Muscle layer of colon (tissue), 2 donors: ENCODE data around the gene NDEL1.

Source experiments
- H3K27ac ChIP-seq: one replicate; pipeline ENCODE4 v1.7.0; 2013; ENCODE audit warnings: low read depth, mild to moderate bottlenecking, low read length, moderate library complexity
- H3K27me3 ChIP-seq, 2 donors: one replicate each; pipeline ENCODE4 v1.7.0; 2013; ENCODE audit warnings: low read length in 2 of 2, mild to moderate bottlenecking in 2 of 2; ENCODE audit not compliant: insufficient read depth in 2 of 2, control insufficient read depth in 1 of 2
- H3K36me3 ChIP-seq: one replicate; pipeline ENCODE4 v1.7.0; 2013; ENCODE audit warnings: mild to moderate bottlenecking, low read length; ENCODE audit not compliant: insufficient read depth
- H3K4me1 ChIP-seq: one replicate; pipeline ENCODE4 v1.7.0; 2013; ENCODE audit warnings: mild to moderate bottlenecking, low read length; ENCODE audit not compliant: insufficient read depth
- H3K4me3 ChIP-seq, 2 donors: one replicate each; pipeline ENCODE4 v1.7.0; 2013; ENCODE audit warnings: low read length in 2 of 2, low read depth in 1 of 2, mild to moderate bottlenecking in 1 of 2, moderate library complexity in 1 of 2
- H3K9ac ChIP-seq: one replicate; pipeline ENCODE4 v1.7.0; 2013; ENCODE audit warnings: low read length
- H3K9me3 ChIP-seq: one replicate; pipeline ENCODE4 v1.7.0; 2013; ENCODE audit warnings: mild to moderate bottlenecking, low read length
- donor health status: abdominal sarcoma.
- donor health status: Adenocarcinoma of cecum.

NDEL1 gene

GRCh38 chr17:8459831-8460230 is 24.1 kb downstream of the NDEL1 start:
- H3K9ac ChIP-seq, result no peak overlapping the region
- H3K36me3 ChIP-seq, result peaks cover 77% of the 10 kb centered on the region
- H3K27ac ChIP-seq, result no peak overlapping the region

GRCh38 chr17:8462564-8462963 is 26.9 kb downstream of the NDEL1 start:
- Histone ChIP-seq H3K36me3 (peaks cover 70% of the 10 kb centered on the region), H3K27me3 (no peaks in the 10 kb centered on the region), H3K4me3 (no peak overlapping the region), H3K27ac (no peak overlapping the region), H3K9me3 (no peaks in the 10 kb centered on the region), H3K4me1 (peaks cover 14% of the 10 kb centered on the region), H3K9ac (no peak overlapping the region)

More at GRCh38 chr17:8459831-8460230, 24.1 kb downstream of the NDEL1 start:
- Histone ChIP-seq H3K4me1 (peaks cover 3% of the 10 kb centered on the region), H3K27me3 (no peaks in the 10 kb centered on the region), H3K4me3 (no peak overlapping the region), H3K9me3 (no peaks in the 10 kb centered on the region)

- Histone ChIP-seq H3K4me1 (peaks cover 14% of the 10 kb centered on the region), H3K9ac (no peak overlapping the region), H3K9me3 (no peaks in the 10 kb centered on the region), H3K27ac (no peak overlapping the region), H3K36me3 (peaks cover 73% of the 10 kb centered on the region), H3K27me3 (no peaks in the 10 kb centered on the region), H3K4me3 (no peak overlapping the region)
Measured at GRCh38 chr17:8463099-8463498, 27.4 kb downstream of the NDEL1 start.

- Histone ChIP-seq H3K9ac (no peak overlapping the region), H3K27me3 (no peaks in the 10 kb centered on the region), H3K36me3 (peaks cover 66% of the 10 kb centered on the region), H3K4me1 (peaks cover 15% of the 10 kb centered on the region), H3K27ac (no peak overlapping the region), H3K9me3 (no peaks in the 10 kb centered on the region), H3K4me3 (no peak overlapping the region)
Measured at GRCh38 chr17:8464941-8465340, 29.3 kb downstream of the NDEL1 start.

GRCh38 chr17:8465356-8465755 is 29.7 kb downstream of the NDEL1 start:
- Histone ChIP-seq H3K9me3 (no peaks in the 10 kb centered on the region), H3K27ac (no peak overlapping the region), H3K4me1 (peaks cover 19% of the 10 kb centered on the region), H3K4me3 (no peak overlapping the region), H3K9ac (no peak overlapping the region), H3K27me3 (no peaks in the 10 kb centered on the region), H3K36me3 (peaks cover 62% of the 10 kb centered on the region)

GRCh38 chr17:8465759-8466158 is 30.1 kb downstream of the NDEL1 start:
- no peak overlapping the region for H3K4me3 ChIP-seq
- peaks cover 23% of the 10 kb centered on the region for H3K4me1 ChIP-seq
- H3K27me3 ChIP-seq, result no peaks in the 10 kb centered on the region
- H3K9me3 ChIP-seq, result no peaks in the 10 kb centered on the region
- no peak overlapping the region for H3K27ac ChIP-seq
- peaks cover 58% of the 10 kb centered on the region for H3K36me3 ChIP-seq
- H3K9ac ChIP-seq, result no peak overlapping the region

DNA sequence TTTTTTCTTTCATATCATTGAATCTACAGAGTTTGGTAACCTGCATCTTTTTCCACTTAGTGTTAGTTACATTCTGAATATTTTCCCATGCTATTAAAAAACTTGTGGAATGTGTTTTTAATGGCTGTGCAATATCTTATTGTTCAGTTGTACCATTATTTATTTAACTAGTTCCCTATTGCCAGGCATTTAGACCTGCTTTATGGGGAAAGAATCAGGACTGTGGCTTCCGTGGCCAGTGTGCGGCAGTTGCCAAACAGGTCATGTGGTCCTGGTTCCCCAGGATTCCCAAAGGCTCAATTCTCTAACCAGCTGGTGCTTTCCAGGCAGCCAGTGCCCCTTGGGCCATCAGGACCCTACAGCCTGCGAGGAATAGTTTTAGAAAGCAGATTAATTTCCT is 30.8 kb downstream of the NDEL1 start:
- H3K4me3 ChIP-seq, result no peak overlapping the region
- H3K9ac ChIP-seq, result no peak overlapping the region
- peaks cover 27% of the 10 kb centered on the region for H3K4me1 ChIP-seq
- H3K27me3 ChIP-seq, result no peaks in the 10 kb centered on the region
- H3K27ac ChIP-seq, result no peak overlapping the region
- peaks cover 56% of the 10 kb centered on the region for H3K36me3 ChIP-seq
- no peaks in the 10 kb centered on the region for H3K9me3 ChIP-seq

DNA sequence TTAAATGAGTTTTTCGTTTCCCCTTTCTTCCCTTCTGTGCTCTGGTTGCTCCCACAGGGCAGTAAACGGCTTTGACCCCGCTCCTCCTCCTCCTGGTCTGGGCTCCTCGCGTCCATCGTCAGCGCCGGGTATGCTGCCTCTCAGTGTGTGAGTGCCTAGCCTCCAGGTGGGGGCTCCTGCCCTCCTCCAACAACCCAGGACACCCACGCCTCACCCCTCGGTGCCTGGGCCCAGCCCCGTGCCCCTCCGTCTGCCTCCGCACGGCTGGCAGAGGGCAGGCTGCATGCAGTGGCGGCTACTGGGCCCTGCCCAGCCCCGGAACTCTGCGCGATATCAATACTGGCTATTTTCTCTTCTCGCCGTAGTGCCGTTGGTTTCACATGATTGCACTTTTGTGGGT is 31.2 kb downstream of the NDEL1 start:
- no peak overlapping the region for H3K27ac ChIP-seq
- H3K36me3 ChIP-seq, result peaks cover 55% of the 10 kb centered on the region
- no peak overlapping the region for H3K4me3 ChIP-seq
- H3K4me1 ChIP-seq, result peaks cover 27% of the 10 kb centered on the region
- H3K9ac ChIP-seq, result no peak overlapping the region
- H3K9me3 ChIP-seq, result no peaks in the 10 kb centered on the region
- H3K27me3 ChIP-seq, result no peaks in the 10 kb centered on the region

DNA sequence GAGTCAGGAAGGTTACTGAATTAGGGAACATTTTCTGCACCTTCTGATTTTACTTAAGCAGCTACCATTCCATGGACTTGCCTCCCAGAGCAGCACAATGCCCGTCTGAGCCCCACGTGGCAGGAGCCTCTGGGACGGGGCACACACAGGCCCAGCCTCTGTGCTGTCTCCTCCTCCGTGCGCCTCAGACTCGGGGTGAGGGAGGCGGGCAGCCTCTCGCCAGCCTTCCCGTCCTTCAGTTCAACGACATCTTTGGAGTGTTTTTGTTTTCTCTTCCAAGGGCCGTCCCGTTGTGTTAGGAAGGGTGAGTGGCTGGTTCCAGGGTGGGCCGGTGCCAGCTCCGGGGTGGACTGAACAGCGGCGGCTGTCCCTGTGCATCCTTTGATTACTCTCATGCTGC is 31.8 kb downstream of the NDEL1 start:
- Histone ChIP-seq H3K27me3 (no peaks in the 10 kb centered on the region), H3K27ac (no peak overlapping the region), H3K4me3 (no peak overlapping the region), H3K9me3 (no peaks in the 10 kb centered on the region), H3K9ac (no peak overlapping the region), H3K4me1 (peaks cover 27% of the 10 kb centered on the region), H3K36me3 (peaks cover 48% of the 10 kb centered on the region)

- Histone ChIP-seq H3K27ac (no peak overlapping the region), H3K4me1 (peaks cover 27% of the 10 kb centered on the region), H3K4me3 (no peak overlapping the region), H3K27me3 (no peaks in the 10 kb centered on the region), H3K9me3 (no peaks in the 10 kb centered on the region), H3K36me3 (peaks cover 42% of the 10 kb centered on the region), H3K9ac (no peak overlapping the region)
Measured at GRCh38 chr17:8468127-8468526, 32.4 kb downstream of the NDEL1 start.

GRCh38 chr17:8468980-8469379 is 33.3 kb downstream of the NDEL1 start:
- peaks cover 42% of the 10 kb centered on the region for H3K36me3 ChIP-seq
- no peaks in the 10 kb centered on the region for H3K27me3 ChIP-seq
- H3K9me3 ChIP-seq, result no peaks in the 10 kb centered on the region
- H3K9ac ChIP-seq, result no peak overlapping the region
- H3K27ac ChIP-seq, result no peak overlapping the region
- no peak overlapping the region for H3K4me3 ChIP-seq
- peaks cover 27% of the 10 kb centered on the region for H3K4me1 ChIP-seq

DNA sequence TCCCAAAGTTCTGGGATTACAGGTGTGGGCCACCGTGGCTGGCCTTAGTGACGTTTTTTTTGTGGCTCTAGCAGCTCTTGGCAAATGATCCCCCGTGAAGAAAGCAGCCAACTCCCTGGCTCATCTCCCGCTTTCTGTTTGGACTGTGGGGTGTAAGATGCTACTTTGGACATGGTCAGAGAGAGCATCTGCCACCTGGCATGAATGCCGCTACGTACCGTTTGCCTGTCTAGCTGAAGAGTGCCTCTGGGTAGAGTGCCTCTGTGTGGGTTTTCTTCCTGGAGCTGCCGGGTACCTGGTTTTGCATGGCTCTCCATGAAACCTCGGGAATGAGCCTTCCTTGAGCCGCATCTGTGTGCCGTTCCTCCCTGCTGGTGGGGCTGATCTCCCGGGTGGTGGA is 34.3 kb downstream of the NDEL1 start:
- peaks cover 44% of the 10 kb centered on the region for H3K36me3 ChIP-seq
- H3K27me3 ChIP-seq, result no peaks in the 10 kb centered on the region
- H3K27ac ChIP-seq, result no peak overlapping the region
- H3K4me1 ChIP-seq, result peaks cover 23% of the 10 kb centered on the region
- H3K9me3 ChIP-seq, result no peaks in the 10 kb centered on the region
- H3K9ac ChIP-seq, result no peak overlapping the region
- no peak overlapping the region for H3K4me3 ChIP-seq
